ENCODE measurements around the gene HCCS.
"Not testable (repeated sequence)": the region's sequence is repeated elsewhere in the genome, so short reads cannot be mapped to it uniquely, and the experiment has no call there.

The HCCS gene

GRCh38 chrX:11117745-11118144, 6.6 kb downstream of the HCCS start:
- Histone ChIP-seq H3K4me1 (ENCODE audit: insufficient read depth, poor library complexity, severe bottlenecking) (no peaks in the 10 kb centered on the region), H3K9me3 (ENCODE audit: severe bottlenecking) (no peaks in the 10 kb centered on the region), H3K4me3 (ENCODE audit: severe bottlenecking) (no peak overlapping the region), H3K27ac (ENCODE audit: poor library complexity, severe bottlenecking) (no peak overlapping the region), H3K36me3 (ENCODE audit: low read depth) (peaks cover 57% of the 10 kb centered on the region), H3K27me3 (ENCODE audit: insufficient read depth, poor library complexity, severe bottlenecking) (no peaks in the 10 kb centered on the region)
- DNase-seq (ENCODE audit: low spot score) (no peak), ATAC-seq (ENCODE audit: low read depth) (no peak)
- TF ChIP-seq, protein P1, sequence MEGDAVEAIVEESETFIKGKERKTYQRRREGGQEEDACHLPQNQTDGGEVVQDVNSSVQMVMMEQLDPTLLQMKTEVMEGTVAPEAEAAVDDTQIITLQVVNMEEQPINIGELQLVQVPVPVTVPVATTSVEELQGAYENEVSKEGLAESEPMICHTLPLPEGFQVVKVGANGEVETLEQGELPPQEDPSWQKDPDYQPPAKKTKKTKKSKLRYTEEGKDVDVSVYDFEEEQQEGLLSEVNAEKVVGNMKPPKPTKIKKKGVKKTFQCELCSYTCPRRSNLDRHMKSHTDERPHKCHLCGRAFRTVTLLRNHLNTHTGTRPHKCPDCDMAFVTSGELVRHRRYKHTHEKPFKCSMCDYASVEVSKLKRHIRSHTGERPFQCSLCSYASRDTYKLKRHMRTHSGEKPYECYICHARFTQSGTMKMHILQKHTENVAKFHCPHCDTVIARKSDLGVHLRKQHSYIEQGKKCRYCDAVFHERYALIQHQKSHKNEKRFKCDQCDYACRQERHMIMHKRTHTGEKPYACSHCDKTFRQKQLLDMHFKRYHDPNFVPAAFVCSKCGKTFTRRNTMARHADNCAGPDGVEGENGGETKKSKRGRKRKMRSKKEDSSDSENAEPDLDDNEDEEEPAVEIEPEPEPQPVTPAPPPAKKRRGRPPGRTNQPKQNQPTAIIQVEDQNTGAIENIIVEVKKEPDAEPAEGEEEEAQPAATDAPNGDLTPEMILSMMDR (IDR thresholded peaks at IDR 0.05; ENCODE audit: poor library complexity, severe bottlenecking) = no peak

DNA sequence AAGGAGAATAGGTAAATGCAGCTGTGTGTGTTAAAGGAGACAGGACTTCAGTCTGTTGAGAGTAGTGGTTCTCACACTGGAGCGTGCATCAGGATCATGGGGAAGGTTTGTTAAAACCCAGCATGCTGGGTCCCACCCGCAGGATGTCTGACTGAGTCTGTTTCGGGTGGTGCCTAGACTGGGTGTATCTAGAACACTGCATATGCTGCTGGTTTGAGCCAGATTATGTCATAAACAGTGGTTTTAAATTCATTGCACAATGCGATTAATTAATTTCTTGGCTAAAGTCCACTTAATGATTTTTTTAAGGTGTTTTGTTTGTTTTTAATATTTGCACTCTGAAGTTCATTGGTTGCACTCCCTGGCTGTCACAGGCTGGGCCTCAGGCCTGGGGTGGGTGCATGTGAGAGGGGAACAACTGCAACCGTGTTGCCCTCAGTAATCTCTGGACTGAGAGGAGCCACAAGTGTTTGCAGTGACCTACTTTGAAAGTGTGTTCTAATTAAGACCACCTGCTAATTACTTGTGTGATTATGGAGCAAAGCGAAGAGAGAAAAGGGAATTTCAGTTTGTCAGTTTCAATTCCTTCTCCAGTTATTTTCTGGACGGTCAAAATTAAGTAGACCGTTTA, 8.3 kb downstream of the HCCS start:
- TF ChIP-seq, protein P1 (IDR thresholded peaks at IDR 0.05; ENCODE audit: poor library complexity, severe bottlenecking) = no peak
- no peak overlapping the region for H3K27ac ChIP-seq (ENCODE audit: poor library complexity, severe bottlenecking)
- H3K36me3 ChIP-seq (ENCODE audit: low read depth) = peaks cover 46% of the 10 kb centered on the region
- H3K9me3 ChIP-seq (ENCODE audit: severe bottlenecking) = no peaks in the 10 kb centered on the region
- DNase-seq (ENCODE audit: low spot score) (no peak), ATAC-seq (ENCODE audit: low read depth) (no peak)
- no peaks in the 10 kb centered on the region for H3K27me3 ChIP-seq (ENCODE audit: insufficient read depth, poor library complexity, severe bottlenecking)
- H3K4me1 ChIP-seq (ENCODE audit: insufficient read depth, poor library complexity, severe bottlenecking) = no peaks in the 10 kb centered on the region
- no peak overlapping the region for H3K4me3 ChIP-seq (ENCODE audit: severe bottlenecking)

DNA sequence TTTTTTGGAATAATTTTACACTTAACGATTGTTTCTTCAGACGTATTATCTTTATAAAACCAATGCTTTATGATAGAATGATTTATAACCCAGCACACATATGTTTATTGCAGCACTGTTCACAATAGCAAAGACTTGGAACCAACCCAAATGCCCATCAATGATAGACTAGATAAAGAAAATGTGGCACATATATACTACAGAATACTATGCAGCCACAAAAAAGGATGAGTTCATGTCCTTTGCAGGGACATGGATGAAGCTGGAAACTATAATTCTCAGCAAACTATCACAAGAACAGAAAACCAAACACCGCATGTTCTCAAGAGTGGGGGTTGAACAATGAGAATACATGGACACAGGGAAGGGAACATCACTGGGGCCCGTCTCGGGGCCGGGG, 12.0 kb downstream of the HCCS start:
- not testable (repeated sequence) for H3K9me3 ChIP-seq (ENCODE audit: severe bottlenecking); H3K27me3 ChIP-seq (ENCODE audit: insufficient read depth, poor library complexity, severe bottlenecking); H3K4me3 ChIP-seq (ENCODE audit: severe bottlenecking); H3K27ac ChIP-seq (ENCODE audit: poor library complexity, severe bottlenecking); DNase-seq (ENCODE audit: low spot score); ATAC-seq (ENCODE audit: low read depth); H3K4me1 ChIP-seq (ENCODE audit: insufficient read depth, poor library complexity, severe bottlenecking)
- H3K36me3 ChIP-seq (ENCODE audit: low read depth) = peaks cover 11% of the 10 kb centered on the region

- Histone ChIP-seq H3K36me3 (ENCODE audit: low read depth) (0 out of 2 replicates have a peak, but pooled peaks cover 4% of the 10 kb centered on the region), H3K4me3 (ENCODE audit: severe bottlenecking) (no peak overlapping the region), H3K4me1 (ENCODE audit: insufficient read depth, poor library complexity, severe bottlenecking) (no peaks in the 10 kb centered on the region), H3K9me3 (ENCODE audit: severe bottlenecking) (no peaks in the 10 kb centered on the region), H3K27me3 (ENCODE audit: insufficient read depth, poor library complexity, severe bottlenecking) (no peaks in the 10 kb centered on the region), H3K27ac (ENCODE audit: poor library complexity, severe bottlenecking) (no peak overlapping the region)
- ATAC-seq (ENCODE audit: low read depth) = no peak
- DNase-seq (ENCODE audit: low spot score) = no peak
- TF ChIP-seq, protein P1 (IDR thresholded peaks at IDR 0.05; ENCODE audit: poor library complexity, severe bottlenecking) = no peak
These were observed 13.0 kb downstream of the HCCS start for GRCh38 chrX:11124112-11124511.

- no peak overlapping the region for H3K27ac ChIP-seq (ENCODE audit: poor library complexity, severe bottlenecking)
- no peaks in the 10 kb centered on the region for H3K4me1 ChIP-seq (ENCODE audit: insufficient read depth, poor library complexity, severe bottlenecking)
- DNase-seq (ENCODE audit: low spot score) (no peak), ATAC-seq (ENCODE audit: low read depth) (no peak)
- no peak overlapping the region for H3K4me3 ChIP-seq (ENCODE audit: severe bottlenecking)
- TF ChIP-seq, protein P1 (IDR thresholded peaks at IDR 0.05; ENCODE audit: poor library complexity, severe bottlenecking) = no peak
- no peaks in the 10 kb centered on the region for H3K9me3 ChIP-seq (ENCODE audit: severe bottlenecking)
- 0 out of 2 replicates have a peak, but pooled peaks cover 4% of the 10 kb centered on the region for H3K36me3 ChIP-seq (ENCODE audit: low read depth)
- H3K27me3 ChIP-seq (ENCODE audit: insufficient read depth, poor library complexity, severe bottlenecking) = no peaks in the 10 kb centered on the region
These were observed 13.9 kb downstream of the HCCS start for GRCh38 chrX:11125060-11125459.

All from RWPE2 (cell line).